Smooth muscle cell of trachea (primary cell): Measurements from ENCODE around the gene PCARE. TPM values are rescaled to one million over a fixed set of nuclear protein-coding genes. Genes with fewer than 3 reads are reported as not detected.

Source experiments
- total RNA-seq: library from RNA; depleted of rRNA; stranded (reverse); fragments of >200 nt; gene quantifications from 2 replicates; pipeline ENCODE4 v1.2.1, GENCODE V29; 2014

PCARE gene
- total RNA-seq, result not detected in 2 replicates

GRCh38 chr2:29074411-29074810, at the start of gene PCARE:
PCARE (minus strand) TSS chr2:29074523; CDS start chr2:29074261, 262 bp downstream.

GRCh38 chr2:29114946-29115609, 40.8 kb upstream of the PCARE start, which contains the start of gene CLIP4:
CLIP4 (plus strand) TSS chr2:29115415; CDS start chr2:29121389, 5,974 bp downstream.

Other genes with a start within 250 kb of the PCARE start
- 11.1 and 13.2 TPM in 2 replicates for gene TRMT61B, start 204.2 kb downstream of the PCARE start, total RNA-seq
- gene WDR43, start 179.9 kb downstream of the PCARE start, total RNA-seq, result 68.8 and 70.5 TPM in 2 replicates
- gene TOGARAM2, start 93.2 kb downstream of the PCARE start, total RNA-seq, result 0.17 and 0.29 TPM in 2 replicates
- gene CLIP4, start 40.9 kb upstream of the PCARE start, total RNA-seq, result 63.6 and 85.7 TPM in 2 replicates